NCI-H510A (cell line): ENCODE measurements around the gene SLC26A11.
A peak's percentile ranks its signal among the peaks of the same experiment; 100 is the strongest.
"Not testable (repeated sequence)": the region's sequence is repeated elsewhere in the genome, so short reads cannot be mapped to it uniquely, and the experiment has no call there.

Source experiments
- DNase-seq: peaks from one replicate; lab custom pipeline; 2025; lab: John Stamatoyannopoulos, UW

The SLC26A11 gene

DNA sequence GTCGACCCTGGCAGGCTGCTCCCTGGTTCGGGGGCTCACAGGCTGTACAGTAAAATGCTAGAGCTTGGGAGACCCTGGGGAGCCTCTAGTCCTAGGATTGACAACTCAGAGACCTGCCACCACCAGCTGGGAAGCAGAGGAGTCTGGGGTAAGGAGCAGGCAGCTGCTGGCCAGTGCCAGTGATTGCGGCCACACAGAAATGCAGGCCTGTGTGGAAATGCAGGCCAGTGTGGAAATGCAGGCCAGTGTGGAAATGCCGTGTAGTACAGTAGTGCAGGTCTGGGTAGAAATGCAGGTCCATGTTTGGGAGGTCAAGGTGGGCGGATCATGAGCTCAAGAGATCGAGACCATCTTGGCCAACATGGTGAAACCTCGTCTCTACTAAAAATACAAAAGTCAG, 23.6 kb upstream of the SLC26A11 start:
- DNase-seq: no peak

DNA sequence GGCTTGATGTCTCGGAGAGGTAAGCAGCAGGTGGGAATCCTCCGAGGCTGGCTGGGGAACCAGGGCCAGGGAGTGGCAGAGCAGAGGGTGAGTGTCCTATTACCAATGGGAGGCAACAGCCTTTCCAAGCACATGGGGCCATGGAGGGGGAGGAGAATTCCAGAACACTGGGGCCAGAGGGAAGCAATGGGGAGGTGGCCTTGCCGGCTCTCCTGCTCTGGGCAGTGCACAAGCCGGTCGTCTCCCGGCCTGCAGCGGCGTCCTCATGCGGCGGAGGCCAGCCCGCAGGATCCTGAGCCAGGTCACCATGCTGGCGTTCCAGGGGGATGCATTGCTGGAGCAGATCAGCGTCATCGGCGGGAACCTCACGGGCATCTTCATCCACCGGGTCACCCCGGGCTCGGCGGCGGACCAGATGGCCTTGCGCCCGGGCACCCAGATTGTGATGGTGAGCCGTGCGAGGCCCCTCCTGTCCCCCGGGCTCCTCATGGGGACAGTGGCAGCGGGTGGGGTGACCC, 22.0 kb upstream of the SLC26A11 start:
- no peak for DNase-seq

DNA sequence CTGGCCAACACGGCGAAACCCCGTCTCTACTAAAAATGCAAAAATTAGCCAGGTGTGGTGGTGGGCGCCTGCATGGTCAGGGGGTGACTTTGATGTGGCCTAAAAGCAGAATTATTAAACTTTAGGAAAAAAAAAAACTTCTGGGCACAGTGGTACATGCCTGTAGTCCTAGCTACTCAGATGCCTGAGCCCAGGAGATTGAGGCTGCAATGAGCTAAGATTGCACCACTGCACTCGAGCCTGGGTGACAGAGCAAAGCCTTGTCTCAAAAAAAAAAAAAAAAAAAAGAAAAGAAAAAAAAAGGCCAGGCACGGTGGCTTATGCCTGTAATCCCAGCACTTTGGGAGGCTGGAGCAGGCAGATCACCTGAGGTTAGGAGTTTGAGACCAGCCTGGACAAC, 20.9 kb upstream of the SLC26A11 start:
- DNase-seq: not testable (repeated sequence)

DNA sequence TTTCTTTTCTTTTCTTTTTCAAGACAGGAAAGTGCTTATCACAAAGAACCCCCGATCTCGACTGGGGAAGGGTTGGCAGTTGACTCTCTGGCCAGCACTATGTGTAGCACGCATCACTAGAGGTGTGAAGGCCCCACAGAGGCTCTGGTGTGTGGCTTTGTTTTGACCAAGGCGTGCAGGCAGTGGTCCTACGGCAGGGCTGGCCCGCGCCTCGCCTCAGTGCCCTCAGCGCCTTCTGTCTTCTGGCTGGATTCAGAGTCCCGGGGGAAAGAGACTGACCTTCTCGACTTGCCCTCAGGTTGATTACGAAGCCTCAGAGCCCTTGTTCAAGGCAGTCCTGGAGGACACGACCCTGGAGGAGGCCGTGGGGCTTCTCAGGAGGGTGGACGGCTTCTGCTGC, 18.8 kb upstream of the SLC26A11 start:
- no peak for DNase-seq

DNA sequence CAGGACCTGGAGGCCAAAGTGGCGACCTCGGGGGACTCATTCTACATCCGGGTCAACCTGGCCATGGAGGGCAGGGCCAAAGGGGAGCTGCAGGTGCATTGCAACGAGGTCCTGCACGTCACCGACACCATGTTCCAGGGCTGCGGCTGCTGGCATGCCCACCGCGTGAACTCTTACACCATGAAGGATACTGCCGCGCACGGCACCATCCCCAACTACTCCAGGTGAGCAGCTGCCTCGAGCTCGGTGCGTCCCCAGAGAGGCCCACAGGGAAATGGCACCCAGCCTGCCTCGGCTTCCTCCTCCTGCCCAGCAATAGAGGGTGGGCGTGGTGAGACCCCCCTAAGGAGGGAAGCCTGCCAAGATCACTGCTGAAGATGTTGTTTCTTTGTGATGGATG, 18.0 kb upstream of the SLC26A11 start:
- no peak for DNase-seq

DNA sequence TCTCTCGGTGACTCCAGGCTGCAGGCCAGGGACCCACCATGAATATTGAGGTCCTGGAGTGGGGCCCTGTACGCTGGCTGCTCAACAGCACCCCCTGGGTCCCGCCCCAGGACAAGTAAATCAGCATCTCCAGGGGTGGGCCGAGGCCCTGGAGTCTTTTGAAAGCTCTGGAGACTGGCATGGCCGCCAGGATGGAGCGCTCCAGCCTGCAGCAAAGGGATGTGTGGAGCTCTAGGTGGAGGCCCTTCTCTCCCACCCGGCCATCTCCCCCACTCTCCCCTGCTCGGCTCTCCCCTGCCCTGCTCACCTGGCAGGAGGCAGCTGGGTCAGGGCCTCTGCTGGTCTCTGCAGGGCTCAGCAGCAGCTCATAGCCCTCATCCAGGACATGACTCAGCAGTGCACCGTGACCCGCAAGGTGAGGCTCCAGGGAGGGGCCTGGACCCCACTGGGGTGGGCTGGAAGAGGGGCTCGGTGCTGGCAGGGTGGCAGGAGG, 16.7 kb upstream of the SLC26A11 start:
- DNase-seq: no peak

DNA sequence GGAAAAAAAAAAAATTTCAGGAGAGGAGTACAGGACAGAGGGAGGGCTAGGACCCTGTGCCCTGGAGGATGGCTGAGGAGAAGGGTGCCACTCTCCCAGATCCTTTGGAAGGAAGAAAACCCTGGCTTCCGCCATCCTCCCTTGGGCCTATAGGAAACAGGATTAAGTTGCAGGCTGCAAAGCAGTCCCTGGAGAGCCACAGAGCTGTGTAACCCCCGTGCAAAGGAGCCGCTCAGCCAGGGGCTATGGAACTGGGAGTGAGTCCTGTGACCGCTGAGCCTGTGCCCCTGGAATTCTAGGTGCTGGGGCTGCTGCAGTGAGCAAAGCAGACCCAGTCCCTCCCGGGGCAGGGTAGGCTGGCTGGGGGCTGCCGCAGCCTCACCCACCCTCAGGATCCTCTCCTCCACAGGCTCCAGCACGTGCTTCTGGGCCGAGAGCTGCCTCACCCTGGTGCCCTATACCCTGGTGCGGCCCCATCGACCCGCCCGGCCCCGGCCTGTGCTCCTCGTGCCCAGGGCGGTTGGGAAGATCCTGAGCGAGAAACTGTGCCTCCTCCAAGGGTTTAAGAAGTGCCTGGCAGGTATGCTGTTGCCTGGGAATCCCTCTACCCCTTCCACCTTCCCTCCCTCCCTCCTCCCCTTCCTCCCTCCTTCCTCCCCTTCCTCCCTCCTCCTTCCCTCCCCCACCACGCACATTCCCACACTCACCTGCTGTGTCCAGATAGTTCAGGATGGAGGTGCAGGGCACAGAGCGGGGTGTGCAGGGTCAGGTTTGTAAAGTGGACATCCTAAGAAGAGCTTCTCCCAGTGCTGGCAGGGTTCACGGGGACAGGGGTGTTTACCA, 15.4 kb upstream of the SLC26A11 start:
- DNase-seq: no peak

DNA sequence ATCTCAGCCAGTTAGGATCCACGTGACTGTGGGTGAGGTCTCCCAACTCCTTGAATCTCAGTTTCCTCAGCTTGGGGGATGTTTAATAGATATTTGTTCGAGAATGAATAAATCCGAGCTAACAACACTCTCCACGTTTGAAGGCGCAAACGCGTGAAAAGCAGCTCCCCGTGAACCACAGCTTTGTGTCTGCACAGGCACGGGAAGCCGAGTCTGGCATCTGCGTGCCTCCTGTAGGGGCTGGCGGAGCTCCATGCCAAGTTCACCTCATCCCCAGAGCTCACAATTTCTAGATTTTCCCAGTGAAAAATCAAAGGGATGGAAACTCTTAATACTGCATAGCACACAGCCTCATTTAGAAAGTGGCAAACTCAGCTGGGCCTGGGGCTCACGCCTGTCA, 14.4 kb upstream of the SLC26A11 start:
- DNase-seq: no peak

DNA sequence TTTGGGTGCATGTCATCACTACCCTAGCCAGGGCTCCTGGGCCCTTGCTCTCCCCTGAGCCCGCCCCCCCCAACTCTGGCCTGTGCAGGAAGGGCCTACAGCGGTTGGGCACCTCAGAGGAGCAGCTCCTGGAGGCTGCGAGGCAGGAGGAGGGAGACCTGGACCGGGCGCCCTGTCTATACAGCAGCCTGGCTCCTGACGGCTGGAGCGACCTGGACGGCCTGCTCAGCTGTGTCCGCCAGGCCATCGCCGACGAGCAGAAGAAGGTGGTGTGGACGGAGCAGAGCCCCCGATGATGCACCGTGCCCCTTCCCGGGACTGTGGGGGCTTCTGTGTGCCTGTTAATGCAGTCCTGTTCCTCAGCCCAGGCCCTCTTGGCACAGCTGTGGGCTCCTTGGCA, 12.2 kb upstream of the SLC26A11 start:
- no peak for DNase-seq

DNA sequence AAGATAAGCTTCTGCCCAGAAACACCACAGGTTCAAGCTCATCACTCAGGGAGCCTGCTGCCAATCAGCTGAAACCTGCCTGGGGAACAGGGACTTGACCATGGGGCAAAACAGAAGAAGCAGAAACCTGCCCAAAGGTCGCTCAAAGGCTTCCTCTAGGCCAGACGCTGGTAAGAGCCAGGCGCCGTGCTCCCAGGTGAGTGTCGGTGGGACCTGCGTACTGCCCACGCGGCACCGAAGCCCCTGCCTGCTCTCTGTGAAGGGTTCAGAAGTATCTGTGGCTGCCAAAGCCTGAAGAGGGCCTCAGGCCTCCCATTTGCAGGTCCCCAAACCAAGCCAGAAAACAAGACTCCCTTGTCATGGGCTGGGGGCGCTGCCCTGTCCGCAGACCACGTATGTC, 10.5 kb upstream of the SLC26A11 start:
- no peak for DNase-seq

DNA sequence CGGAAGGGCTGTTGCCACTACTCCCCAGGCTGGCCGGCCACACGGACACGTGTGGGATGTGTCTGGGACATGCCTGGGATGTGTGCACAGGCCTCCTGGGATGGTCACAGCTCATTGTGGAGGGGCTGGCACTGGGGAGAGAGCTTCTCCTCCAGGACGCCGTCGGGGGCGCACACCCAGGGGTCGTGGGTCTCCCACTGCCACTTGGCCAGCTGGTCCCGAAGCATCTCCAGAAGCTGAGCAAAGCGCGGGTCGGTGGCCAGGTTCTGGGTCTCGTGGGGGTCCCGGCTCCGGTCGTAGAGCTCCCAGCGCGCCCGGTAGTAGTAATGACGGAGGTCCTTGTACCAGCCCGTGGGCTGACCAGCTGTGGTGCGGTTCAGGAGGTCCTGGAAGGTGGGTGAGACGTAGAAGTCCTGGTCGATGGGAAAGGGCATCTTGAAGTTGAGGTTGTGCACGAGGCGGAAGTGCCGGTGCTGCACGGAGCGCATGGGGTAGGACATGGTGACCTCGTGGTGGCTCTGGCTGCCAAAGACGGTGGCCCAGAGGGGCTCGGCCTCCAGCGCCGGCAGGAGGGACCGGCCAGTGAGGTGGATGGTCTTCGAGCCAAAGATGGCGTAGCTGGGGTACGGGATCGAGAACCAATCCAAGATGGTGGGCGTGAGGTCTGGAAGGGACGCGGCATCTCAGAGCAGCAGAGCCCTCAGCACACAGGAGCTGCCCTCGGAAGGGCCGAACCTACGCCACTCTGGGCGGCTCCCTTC, 9.7 kb upstream of the SLC26A11 start:
- DNase-seq: no peak

DNA sequence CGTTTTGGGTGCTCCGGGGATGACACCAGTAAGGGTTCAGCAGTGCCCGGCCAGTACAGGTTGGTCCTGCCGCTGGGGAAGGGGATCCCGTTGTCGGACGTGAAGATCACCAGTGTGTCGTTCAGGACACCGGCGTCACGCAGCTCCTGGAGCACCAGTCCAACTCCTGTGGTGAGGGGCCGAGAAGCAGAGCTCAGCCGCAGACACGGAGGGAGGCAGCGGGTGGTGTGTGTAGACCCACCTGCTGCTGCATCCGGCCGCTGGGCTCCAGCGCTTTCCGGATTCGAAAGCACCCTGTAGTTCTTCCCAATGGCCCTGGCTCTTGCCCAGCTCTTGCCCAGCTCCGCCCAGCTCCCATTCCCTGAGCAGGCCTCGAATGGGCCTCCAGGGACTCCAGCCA, 8.1 kb upstream of the SLC26A11 start:
- DNase-seq: no peak

DNA sequence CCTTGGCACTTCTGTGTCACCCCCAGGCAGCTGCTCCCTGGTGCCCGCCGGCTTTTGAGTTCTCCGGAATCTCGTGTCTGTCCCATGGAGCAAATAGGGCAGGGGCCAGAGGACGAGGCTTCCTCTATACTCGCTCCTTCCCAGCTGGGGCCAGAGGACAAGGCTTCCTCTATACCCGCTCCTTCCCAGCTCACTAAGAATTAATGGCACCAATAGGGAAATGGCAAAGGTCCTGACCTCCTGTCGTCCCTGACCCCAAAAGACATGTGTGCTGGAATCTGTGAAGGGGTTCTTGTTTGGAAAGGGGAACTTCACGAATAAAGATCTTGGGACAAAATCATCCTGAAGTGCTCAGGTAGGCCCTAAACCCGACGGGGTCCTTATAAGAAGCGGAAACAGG, 7.7 kb upstream of the SLC26A11 start:
- DNase-seq: no peak

DNA sequence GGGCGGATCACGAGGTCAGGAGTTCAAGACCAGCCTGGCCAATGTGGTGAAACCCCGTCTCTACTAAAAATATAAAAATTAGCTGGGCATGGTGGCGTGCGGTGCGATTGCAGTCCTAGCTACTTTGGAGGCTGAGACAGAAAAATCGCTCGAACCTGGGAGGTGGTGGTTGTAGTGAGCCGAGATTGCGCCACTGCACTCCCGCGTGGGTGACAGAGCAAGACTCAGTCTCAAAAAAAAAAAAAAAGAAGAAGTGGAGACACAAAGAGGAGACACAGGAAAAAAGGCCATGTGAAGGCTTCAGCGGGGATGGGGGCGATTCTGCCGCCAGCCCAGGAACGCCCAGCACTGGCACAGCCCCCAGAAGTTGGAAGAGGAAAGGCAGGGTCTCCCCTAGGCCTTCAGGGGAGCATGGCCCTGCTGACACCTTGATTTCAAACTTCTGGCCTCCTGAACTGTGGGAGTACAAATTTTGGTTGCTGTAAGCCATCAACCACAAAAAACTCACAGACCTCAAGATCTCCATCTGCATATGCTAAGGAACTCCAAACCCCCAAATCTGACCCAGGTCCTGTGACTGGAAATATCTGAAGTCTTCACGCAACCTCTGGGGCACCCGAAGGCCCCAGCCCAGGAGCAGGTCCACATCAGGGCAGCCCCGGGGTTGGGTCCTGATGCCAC, 7.1 kb upstream of the SLC26A11 start:
- no peak for DNase-seq

DNA sequence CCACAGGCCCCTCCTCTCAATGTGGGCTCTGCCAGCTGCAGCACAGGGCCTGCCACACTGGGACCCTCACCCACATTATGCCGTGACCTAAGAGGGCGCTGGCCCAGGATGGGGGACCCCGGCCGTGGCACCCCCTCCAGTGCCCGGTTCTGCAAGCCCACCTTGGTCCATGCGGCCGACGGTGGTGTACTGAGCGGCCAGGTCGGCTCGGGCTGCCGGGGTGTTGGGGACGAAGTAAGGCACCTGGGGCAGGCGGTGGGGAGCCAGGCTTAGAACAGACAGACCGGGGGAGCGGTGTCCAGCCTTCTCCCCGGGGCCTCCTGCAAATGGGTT, 6.6 kb upstream of the SLC26A11 start:
- DNase-seq: no peak

DNA sequence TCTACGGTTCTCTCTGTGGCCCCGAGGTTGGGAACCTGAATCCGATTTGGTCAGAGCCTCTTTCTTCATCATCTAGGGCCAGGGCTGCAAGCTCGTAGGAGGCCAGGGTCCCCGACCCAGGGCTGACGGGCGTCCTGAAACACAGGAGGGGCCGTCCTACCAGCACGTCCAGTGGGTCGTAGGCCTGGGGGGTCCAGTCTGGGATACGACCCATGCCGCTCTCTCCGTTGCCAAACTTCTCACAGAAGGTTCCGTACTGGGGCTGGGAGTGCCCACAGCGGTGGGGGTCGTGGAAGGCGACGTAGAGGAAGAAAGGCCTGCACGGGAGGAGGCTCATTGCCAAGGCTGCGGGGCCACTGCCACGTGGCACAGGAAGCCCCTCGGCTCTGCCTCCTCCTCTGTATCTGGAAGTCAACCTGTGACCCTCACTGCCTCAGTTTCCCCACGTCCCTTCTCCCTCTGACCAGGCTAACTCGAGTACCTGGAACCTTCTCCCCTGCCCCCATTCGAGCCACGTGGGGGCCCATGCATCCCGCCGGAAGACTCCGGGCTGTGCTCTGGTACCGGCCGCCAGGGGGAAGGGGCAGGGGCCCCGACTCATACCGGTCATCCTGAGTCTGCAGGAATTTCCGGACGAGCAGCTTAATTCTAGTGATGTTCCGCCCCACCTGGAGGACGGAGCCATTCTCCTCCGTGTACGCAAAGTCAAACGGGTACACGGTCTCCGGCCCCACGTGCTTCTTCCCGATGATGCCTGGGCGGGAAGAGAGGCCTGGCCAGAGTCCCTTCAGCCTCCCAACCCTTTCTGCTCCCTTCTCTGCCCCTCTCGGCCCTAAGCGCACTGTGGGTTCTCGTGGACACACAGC, 6.0 kb upstream of the SLC26A11 start:
- DNase-seq: no peak

DNA sequence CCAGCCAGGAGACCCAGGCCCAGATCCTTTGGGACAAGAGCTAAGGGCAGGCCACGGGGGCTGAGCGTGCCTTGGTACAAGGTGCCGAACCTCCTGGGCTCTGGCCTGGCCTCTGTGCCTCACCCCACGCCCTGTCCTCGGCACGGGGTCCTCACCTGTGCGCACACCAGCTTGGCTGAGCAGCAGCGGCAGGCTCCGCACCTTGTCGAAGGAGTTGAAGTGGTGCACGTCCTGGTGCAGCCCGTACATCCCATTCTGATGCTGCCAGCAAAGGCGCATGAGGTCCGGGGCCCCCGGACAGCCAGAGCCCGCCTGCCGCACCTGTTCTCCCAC, 5.4 kb upstream of the SLC26A11 start:
- no peak for DNase-seq

DNA sequence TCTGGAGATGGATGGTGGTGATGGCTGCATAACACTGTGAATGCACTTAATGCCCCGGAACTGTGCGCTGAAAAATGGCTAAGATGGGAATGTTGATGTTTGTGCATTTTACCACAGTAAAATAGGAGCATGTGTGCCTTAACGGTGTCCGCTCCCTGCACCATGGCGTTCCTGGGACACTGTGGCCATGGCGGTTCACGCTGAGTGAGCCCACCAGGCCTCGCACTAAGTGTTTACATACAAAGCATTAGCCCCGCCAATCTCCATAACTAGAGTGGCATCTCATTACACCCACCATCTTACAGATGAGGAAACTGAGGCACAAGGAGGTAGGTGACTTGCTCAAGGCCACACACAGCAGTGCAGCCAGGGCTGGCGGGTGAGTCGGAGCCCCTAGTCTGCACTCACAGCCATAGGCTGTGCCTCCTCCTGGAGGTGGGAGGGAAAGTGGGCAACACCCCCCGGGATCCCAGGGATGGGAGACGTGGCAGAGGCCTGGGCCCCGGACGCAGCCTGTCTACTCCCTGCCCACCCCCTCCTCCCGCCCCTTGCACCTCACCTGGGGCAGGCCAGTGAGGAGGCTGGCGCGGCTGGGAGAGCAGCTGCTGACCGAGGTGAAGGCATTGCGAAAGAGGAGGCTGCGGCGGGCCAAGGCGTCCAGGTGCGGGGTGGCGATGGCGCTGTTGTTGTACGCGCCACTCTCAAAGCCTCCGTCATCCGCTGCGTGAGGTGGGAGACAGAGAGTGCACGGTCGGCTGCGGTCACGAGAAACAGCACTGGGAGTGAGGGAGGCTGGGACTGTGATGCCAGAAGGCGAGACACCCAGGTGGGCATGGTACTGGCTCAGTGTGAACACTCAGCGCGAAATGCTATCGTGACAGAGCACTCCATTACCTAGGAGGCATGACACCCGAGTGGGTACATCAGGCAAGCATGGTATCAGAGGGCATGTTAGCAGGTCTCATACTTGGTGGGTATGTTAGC, 3.5 kb upstream of the SLC26A11 start:
- peak; percentile 29 for DNase-seq

DNA sequence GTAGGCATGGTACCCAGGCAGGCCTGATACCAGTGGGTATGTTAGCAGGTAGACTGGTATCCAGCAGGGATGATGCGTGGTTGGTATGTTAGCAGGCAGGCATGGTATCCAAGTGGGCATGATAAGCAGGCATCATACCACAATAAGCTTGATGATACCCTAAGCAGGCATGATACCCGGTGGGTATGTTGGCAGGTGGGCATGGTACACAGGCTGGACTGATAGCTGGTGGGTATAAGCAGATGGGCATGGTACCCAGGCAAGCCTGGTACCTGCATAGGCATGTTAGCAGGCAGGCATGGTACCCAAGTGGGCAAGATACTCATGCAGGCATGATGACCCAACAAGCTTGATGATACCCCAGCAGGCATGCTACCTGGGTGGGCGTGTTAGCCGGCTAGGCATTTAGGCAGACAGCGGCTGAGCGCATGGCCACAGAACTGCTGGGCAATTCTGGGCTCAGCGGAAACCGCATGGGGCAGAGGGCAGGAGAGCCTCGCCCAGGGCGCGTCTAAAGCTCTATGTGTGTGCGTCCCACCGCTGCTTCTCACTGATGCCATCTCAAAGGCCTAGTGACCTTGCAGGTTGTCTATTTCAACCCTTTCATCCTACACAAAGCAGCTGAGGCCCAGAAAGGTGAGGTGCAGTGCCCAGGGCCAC, 2.4 kb upstream of the SLC26A11 start:
- DNase-seq: no peak

DNA sequence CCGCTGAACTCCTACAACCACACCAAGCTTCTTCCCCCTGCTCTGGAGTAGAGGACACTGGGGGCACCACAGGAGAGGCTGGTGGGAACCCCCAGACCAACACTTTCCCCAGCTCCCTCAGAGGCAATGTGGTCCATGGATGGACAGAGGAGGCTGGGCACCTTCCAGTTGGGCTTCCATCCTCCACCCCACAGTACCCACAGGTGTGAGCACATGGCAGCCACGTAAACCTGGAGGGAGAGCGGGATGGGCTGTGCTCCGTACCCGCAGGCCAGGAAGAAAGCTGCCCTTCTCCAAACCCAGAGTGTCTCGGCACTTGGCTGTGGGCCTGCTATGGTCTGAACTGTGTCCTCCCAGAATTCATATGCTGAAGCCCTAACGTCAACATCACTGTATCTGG, 1.8 kb upstream of the SLC26A11 start:
- no peak for DNase-seq
